CD14-positive monocyte (primary cell): Measurements from ENCODE around the gene SETX. TPM values are rescaled to one million over a fixed set of nuclear protein-coding genes. Genes with fewer than 3 reads are reported as not detected.

ENCODE experiments used
- DNase-seq, 3 donors: peaks; one replicate each; pipeline ENCODE4 v3.0.0-alpha.2; 2011 to 2022
- H2AFZ ChIP-seq: 2 replicates; pipeline ENCODE4 v1.6.0; 2012; ENCODE audit warnings: mild to moderate bottlenecking, low read depth, low read length, inconsistent platforms; ENCODE audit not compliant: insufficient read depth, poor library complexity, severe bottlenecking
- H3K27ac ChIP-seq, 2 donors: 1 replicate in 1 of 2; 2 replicates in 1 of 2; pipeline ENCODE4 v1.5.1; 2012 to 2013; ENCODE audit warnings: low read length in 2 of 2, control low read depth in 1 of 2, inconsistent platforms in 1 of 2, low read depth in 1 of 2, mild to moderate bottlenecking in 1 of 2
- H3K27me3 ChIP-seq, 2 donors: one replicate each; pipeline versions ENCODE4 v1.6.0 to v1.6.1; 2011 to 2013; ENCODE audit warnings: low read length in 2 of 2; ENCODE audit not compliant: control insufficient read depth in 2 of 2, insufficient read depth in 2 of 2
- H3K36me3 ChIP-seq, 2 donors: replicated peaks in 1 of 2; 1 replicate in 1 of 2; 2 replicates in 1 of 2; pipeline versions ENCODE4 v1.5.1 to v1.6.1; 2012 to 2013; ENCODE audit warnings: low read length in 2 of 2, control low read depth in 1 of 2, inconsistent platforms in 1 of 2, mild to moderate bottlenecking in 1 of 2; ENCODE audit not compliant: insufficient read depth in 2 of 2, control insufficient read depth in 1 of 2
- H3K4me1 ChIP-seq, 2 donors: 1 replicate in 1 of 2; 2 replicates in 1 of 2; pipeline versions ENCODE4 v1.5.1 to v1.6.1; 2012 to 2013; ENCODE audit warnings: low read length in 2 of 2, control low read depth in 1 of 2, inconsistent platforms in 1 of 2, mild to moderate bottlenecking in 1 of 2, moderate library complexity in 1 of 2; ENCODE audit not compliant: insufficient read depth in 2 of 2, control insufficient read depth in 1 of 2
- H3K4me2 ChIP-seq: replicated peaks from 2 replicates; pipeline ENCODE3; 2012; ENCODE audit warnings: low read length, moderate library complexity, mild to moderate bottlenecking; ENCODE audit not compliant: poor library complexity, severe bottlenecking; ENCODE audit errors: extremely low read depth
- H3K4me3 ChIP-seq, 3 experiments: fragments of 200-600 bp in 1 of 3; sonication (generic) in 1 of 3; replicated peaks in 1 of 3; 1 replicate in 2 of 3; 2 replicates in 1 of 3; pipeline ENCODE4 v1.5.1; 2011 to 2013; ENCODE audit warnings: low read length in 3 of 3, mild to moderate bottlenecking in 3 of 3, control low read depth in 2 of 3, low read depth in 2 of 3, inconsistent platforms in 1 of 3, moderate library complexity in 1 of 3
- H3K79me2 ChIP-seq: 2 replicates; pipeline ENCODE4 v1.6.0; 2012; ENCODE audit warnings: mild to moderate bottlenecking, control low read depth, inconsistent platforms, low read length, moderate library complexity; ENCODE audit not compliant: insufficient read depth
- H3K9ac ChIP-seq: 2 replicates; pipeline ENCODE4 v1.6.0; 2017; ENCODE audit warnings: low read length, mild to moderate bottlenecking; ENCODE audit not compliant: insufficient read depth, poor library complexity, severe bottlenecking
- H3K9me3 ChIP-seq, 2 donors: replicated peaks in 1 of 2; 1 replicate in 1 of 2; 2 replicates in 1 of 2; pipeline versions ENCODE4 v1.5.1 to v1.6.1; 2012 to 2013; ENCODE audit warnings: low read length in 2 of 2, control low read depth in 1 of 2; ENCODE audit not compliant: control insufficient read depth in 1 of 2, insufficient read depth in 1 of 2
- H4K20me1 ChIP-seq: 2 replicates; pipeline ENCODE4 v1.6.0; 2012; ENCODE audit warnings: mild to moderate bottlenecking, low read length, control low read depth, moderate library complexity; ENCODE audit not compliant: insufficient read depth
- H3K27ac Mint-ChIP-seq, 7 donors: one replicate each; pipeline ENCODE4 v1.8.0; 2020; ENCODE audit warnings: mild to moderate bottlenecking in 7 of 7, mixed read lengths in 7 of 7, moderate library complexity in 6 of 7, inconsistent platforms in 2 of 7
- H3K27me3 Mint-ChIP-seq, 3 donors: one replicate each; pipeline ENCODE4 v1.8.0; 2021 to 2022; ENCODE audit warnings: low read depth in 3 of 3, mild to moderate bottlenecking in 3 of 3, mixed read lengths in 3 of 3, moderate library complexity in 3 of 3, inconsistent platforms in 1 of 3
- H3K36me3 Mint-ChIP-seq, 2 donors: one replicate each; pipeline ENCODE4 v1.8.0; 2020; ENCODE audit warnings: mixed read lengths in 2 of 2, inconsistent platforms in 1 of 2, mild to moderate bottlenecking in 1 of 2
- H3K4me1 Mint-ChIP-seq: one replicate; pipeline ENCODE4 v1.8.0; 2020; ENCODE audit warnings: mild to moderate bottlenecking, mixed read lengths
- H3K4me3 Mint-ChIP-seq, 2 donors: one replicate each; pipeline ENCODE4 v1.8.0; 2020; ENCODE audit warnings: mild to moderate bottlenecking in 2 of 2, mixed read lengths in 2 of 2, moderate library complexity in 1 of 2
- H3K9me3 Mint-ChIP-seq, 7 donors: one replicate each; pipeline ENCODE4 v1.8.0; 2020 to 2022; ENCODE audit warnings: mixed read lengths in 7 of 7, mild to moderate bottlenecking in 6 of 7, moderate library complexity in 6 of 7, inconsistent platforms in 2 of 7
- WGBS: methylation state at CpG from one replicate; pipeline ENCODE4 v1.1.5; 2013; ENCODE audit warnings: missing lambda C conversion rate; ENCODE audit not compliant: insufficient coverage; 5-methylcytosine and 5-hydroxymethylcytosine counted together
- intact Hi-C, 2 donors: fragments of 100-400 bp; cut with micrococcal nuclease; formaldehyde crosslinking; loops; one replicate each; pipeline versions ENCODE4 v1.15.0 to v1.15.1; 2023
- polyA plus RNA-seq, 3 donors: library from polyadenylated mRNA; depleted of rRNA in 1 of 3; unstranded in 2 of 3; stranded (reverse) in 1 of 3; fragments of 300-500 nt in 2 of 3; fragments of >200 nt in 1 of 3; fragmentation: Illumina TruSeq in 2 of 3; gene quantifications; 1 replicate in 2 of 3; 2 replicates in 1 of 3; pipeline ENCODE4 v1.2.3, GENCODE V29; 2012 to 2021
- TF ChIP-seq, protein P1 (sequence below): fragments of 200-600 bp; IDR thresholded peaks from one replicate; pipeline ENCODE4 v1.8.0; 2022; ENCODE audit warnings: antibody characterized with exemption, mild to moderate bottlenecking

The SETX gene
- polyA plus RNA-seq, 3 donors, result 18.4 to 31.7 (median 24.2) TPM

DNA sequence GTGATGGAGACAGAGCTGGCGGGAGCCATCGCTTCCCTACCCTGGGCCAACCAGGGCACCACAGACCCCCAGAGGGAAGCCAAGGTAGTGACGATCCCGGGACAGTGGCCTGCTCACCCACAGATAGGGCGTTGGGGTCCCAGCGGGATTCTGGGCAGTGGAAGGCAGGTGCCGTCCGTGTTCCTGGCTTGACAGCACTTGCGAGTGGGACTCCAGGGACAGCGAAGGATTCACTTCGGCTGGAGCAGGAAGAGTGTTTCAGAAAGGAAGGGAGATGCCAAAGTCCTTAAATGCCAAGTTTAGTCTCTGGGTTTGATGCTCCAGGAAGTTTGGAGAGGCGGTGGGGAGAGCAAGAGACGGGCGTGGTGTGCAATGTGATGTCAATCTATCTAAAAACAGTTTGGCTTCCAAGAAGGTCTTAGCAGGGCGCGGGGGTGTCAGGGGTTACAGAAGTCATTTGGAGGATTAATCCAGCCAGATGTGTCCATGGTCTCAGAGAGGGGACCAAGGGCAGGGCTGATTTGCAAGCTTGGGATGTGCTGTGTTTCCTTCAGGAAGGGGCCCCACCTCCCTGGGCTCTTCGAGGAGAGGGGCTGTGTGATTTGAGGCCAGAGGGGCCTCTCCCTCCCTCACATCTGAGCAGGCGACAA is 118.0 kb downstream of the SETX start:
- Histone ChIP-seq H3K4me1 (peaks cover 29 to 39% of the 10 kb centered on the region in 2 donors), H3K4me3 (no peak overlapping the region), H3K79me2 (no peaks in the 10 kb centered on the region), H3K36me3 (no peaks in the 10 kb centered on the region), H3K27ac (no peak overlapping the region), H4K20me1 (no peaks in the 10 kb centered on the region), H3K9ac (no peak overlapping the region), H2AFZ (no peak overlapping the region), H3K9me3 (no peaks in the 10 kb centered on the region), H3K4me2 (no peak overlapping the region), H3K27me3 (peaks cover 0 to 2% of the 10 kb centered on the region in 2 donors)
- Mint-ChIP-seq H3K27me3 (peaks cover 8 to 25% (median 24%) of the 10 kb centered on the region in 3 donors), H3K9me3 (peaks cover 0 to 2% (median 0%) of the 10 kb centered on the region in 7 donors), H3K27ac (no peak overlapping the region), H3K4me1 (peaks cover 24% of the 10 kb centered on the region), H3K36me3 (no peaks in the 10 kb centered on the region), H3K4me3 (peak overlapping the region in 1 of 2 donors; percentile 4)
- 59% methylated on average over 17 of the region's 18 CpGs for WGBS
- DNase-seq, result no peak
- TF ChIP-seq, protein P1, sequence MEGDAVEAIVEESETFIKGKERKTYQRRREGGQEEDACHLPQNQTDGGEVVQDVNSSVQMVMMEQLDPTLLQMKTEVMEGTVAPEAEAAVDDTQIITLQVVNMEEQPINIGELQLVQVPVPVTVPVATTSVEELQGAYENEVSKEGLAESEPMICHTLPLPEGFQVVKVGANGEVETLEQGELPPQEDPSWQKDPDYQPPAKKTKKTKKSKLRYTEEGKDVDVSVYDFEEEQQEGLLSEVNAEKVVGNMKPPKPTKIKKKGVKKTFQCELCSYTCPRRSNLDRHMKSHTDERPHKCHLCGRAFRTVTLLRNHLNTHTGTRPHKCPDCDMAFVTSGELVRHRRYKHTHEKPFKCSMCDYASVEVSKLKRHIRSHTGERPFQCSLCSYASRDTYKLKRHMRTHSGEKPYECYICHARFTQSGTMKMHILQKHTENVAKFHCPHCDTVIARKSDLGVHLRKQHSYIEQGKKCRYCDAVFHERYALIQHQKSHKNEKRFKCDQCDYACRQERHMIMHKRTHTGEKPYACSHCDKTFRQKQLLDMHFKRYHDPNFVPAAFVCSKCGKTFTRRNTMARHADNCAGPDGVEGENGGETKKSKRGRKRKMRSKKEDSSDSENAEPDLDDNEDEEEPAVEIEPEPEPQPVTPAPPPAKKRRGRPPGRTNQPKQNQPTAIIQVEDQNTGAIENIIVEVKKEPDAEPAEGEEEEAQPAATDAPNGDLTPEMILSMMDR, result peak; percentile 76
- intact Hi-C loops, result loop anchor here (1.0 to 2.0 kb wide), 2 partner anchors 66 to 68 kb away; no protein-coding TSS in a partner anchor

DNA sequence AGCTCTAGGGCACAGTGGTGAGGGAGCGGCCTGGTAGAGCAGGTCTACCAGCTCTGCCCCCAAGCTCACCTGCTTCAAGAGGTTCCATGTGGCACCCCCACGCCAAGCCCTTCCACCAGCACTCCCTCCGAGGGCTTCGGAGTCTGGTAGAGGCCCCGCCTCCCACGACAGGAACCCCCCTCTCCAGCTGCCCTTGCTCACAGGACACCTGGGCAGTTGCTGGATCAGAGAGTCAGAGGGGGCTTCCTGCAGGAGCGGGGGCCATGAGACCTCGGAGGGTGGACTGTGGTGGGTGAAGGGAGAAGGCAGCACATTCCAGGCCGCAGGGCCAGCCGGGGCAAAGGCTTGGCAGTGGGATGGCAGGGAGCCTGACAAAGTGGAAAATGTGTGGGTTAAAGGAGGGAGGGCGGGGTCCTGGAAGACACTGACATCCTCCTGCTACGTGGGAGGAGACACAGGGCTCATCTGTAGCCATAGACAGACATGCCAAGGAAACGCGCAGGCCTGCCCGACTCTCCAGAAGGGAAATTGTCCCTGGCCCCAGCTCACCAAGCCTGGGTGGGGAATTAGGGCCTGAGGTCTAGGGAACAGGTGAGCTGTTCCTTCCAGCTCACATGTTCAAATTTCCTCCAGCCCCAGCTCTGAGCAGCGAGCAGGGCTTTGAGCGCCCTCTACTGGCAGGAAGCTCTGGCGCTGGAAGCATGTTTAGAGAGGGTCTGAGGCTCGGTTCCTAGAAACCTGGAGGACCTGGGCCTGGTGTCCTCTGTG is 118.7 kb downstream of the SETX start:
- Histone ChIP-seq H3K9ac (no peak overlapping the region), H2AFZ (no peak overlapping the region), H3K79me2 (no peaks in the 10 kb centered on the region), H4K20me1 (no peaks in the 10 kb centered on the region), H3K9me3 (no peaks in the 10 kb centered on the region), H3K4me1 (peaks cover 29 to 33% of the 10 kb centered on the region in 2 donors), H3K36me3 (no peaks in the 10 kb centered on the region), H3K27ac (no peak overlapping the region), H3K4me2 (no peak overlapping the region), H3K4me3 (no peak overlapping the region), H3K27me3 (peaks cover 0 to 2% of the 10 kb centered on the region in 2 donors)
- Mint-ChIP-seq H3K9me3 (no peaks in the 10 kb centered on the region), H3K27ac (no peak overlapping the region), H3K27me3 (peaks cover 8 to 27% (median 24%) of the 10 kb centered on the region in 3 donors), H3K4me1 (peaks cover 24% of the 10 kb centered on the region), H3K36me3 (no peaks in the 10 kb centered on the region), H3K4me3 (no peak overlapping the region)
- intact Hi-C loops, result loop anchor here (1.0 to 2.0 kb wide), 2 partner anchors 66 to 67 kb away; no protein-coding TSS in a partner anchor
- TF ChIP-seq, protein P1, result peak; percentile 98
- WGBS, result 63% methylated on average over 10 of the region's 19 CpGs
- peak; percentile 73 to 74 (median 74) for DNase-seq
